Inflammatory macrophage (primary cell): ENCODE measurements around the gene SDK1.

ENCODE experiments used
- DNase-seq, 2 donors: peaks; one replicate each; pipeline ENCODE4 v3.0.0-alpha.2; 2020 to 2022

SDK1 gene

GRCh38 chr7:4166807-4167206 lies 865.8 kb downstream of the SDK1 start:
- DNase-seq, result no peak

GRCh38 chr7:4167385-4167910 lies 866.4 kb downstream of the SDK1 start:
- no peak for DNase-seq

GRCh38 chr7:4168041-4168440 lies 867.0 kb downstream of the SDK1 start:
- no peak for DNase-seq

- no peak for DNase-seq
Observed at GRCh38 chr7:4168541-4168940, 867.5 kb downstream of the SDK1 start.

GRCh38 chr7:4169455-4169854 lies 868.4 kb downstream of the SDK1 start:
- no peak for DNase-seq

- no peak for DNase-seq
Observed at GRCh38 chr7:4170997-4171786, 870.1 kb downstream of the SDK1 start.

- DNase-seq, result no peak
Observed at GRCh38 chr7:4172883-4173282, 871.8 kb downstream of the SDK1 start.

- no peak for DNase-seq
Observed at GRCh38 chr7:4173615-4174014, 872.6 kb downstream of the SDK1 start.

- no peak for DNase-seq
Observed at GRCh38 chr7:4174016-4174415, 873.0 kb downstream of the SDK1 start.

- no peak for DNase-seq
Observed at GRCh38 chr7:4174451-4174850, 873.4 kb downstream of the SDK1 start.

- DNase-seq, result no peak
Observed at GRCh38 chr7:4174884-4175283, 873.8 kb downstream of the SDK1 start.

GRCh38 chr7:4175346-4175973 lies 874.4 kb downstream of the SDK1 start:
- no peak for DNase-seq

GRCh38 chr7:4177001-4177400 lies 875.9 kb downstream of the SDK1 start:
- DNase-seq, result no peak

- no peak for DNase-seq
Observed at GRCh38 chr7:4178416-4178815, 877.4 kb downstream of the SDK1 start.

GRCh38 chr7:4178916-4179687 lies 878.0 kb downstream of the SDK1 start:
- DNase-seq, result no peak

- no peak for DNase-seq
Observed at GRCh38 chr7:4179688-4180380, 878.8 kb downstream of the SDK1 start.

- no peak for DNase-seq
Observed at GRCh38 chr7:4181446-4181845, 880.4 kb downstream of the SDK1 start.

- no peak for DNase-seq
Observed at GRCh38 chr7:4182605-4183300, 881.7 kb downstream of the SDK1 start.

GRCh38 chr7:4184653-4185052 lies 883.6 kb downstream of the SDK1 start:
- DNase-seq, result no peak

GRCh38 chr7:4185136-4185535 lies 884.1 kb downstream of the SDK1 start:
- no peak for DNase-seq

GRCh38 chr7:4185721-4186512 lies 884.9 kb downstream of the SDK1 start:
- DNase-seq, result no peak

GRCh38 chr7:4186513-4186780 lies 885.4 kb downstream of the SDK1 start:
- DNase-seq, result no peak
